ENCODE results near the gene NRIP1. TPM values are rescaled to one million over a fixed set of nuclear protein-coding genes. Genes with fewer than 3 reads are reported as not detected.

The NRIP1 gene
- total RNA-seq, 4 donors from 2014 or later = 15.8 to 23.6 (median 18.0) TPM

DNA sequence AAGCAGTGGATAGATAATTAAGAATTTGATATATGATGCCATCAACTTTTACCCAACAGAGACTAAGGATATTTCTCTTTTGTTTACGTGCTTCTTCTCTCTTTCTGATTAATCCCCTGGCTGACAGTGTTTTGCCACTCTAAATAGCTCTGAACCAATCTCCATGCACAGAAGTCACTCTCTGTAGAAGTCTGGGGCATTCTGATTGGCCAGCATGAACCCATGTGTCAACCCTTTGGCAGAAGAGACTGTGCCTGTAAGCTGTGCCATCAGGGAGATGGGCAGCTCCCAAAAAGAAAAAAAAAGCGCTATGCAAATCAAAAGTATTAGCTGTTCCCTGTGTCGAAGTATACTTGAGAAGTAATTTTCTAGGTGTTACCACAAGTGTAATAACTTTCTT lies 34.1 kb upstream of the NRIP1 start:
- H3K4me1 ChIP-seq = no peaks in the 10 kb centered on the region
- H3K27me3 ChIP-seq = no peaks in the 10 kb centered on the region
- DNase-seq (ENCODE audit: low spot score in 2 of 2) = no peak
- H3K36me3 ChIP-seq = no peaks in the 10 kb centered on the region
- no peak overlapping the region for H3K4me3 ChIP-seq
- TF ChIP-seq EP300 (IDR thresholded peaks at IDR 0.05) (no peak), POLR2AphosphoS5 (IDR thresholded peaks at IDR 0.05) (no peak), POLR2A (IDR thresholded peaks at IDR 0.05) (no peak)
- TF ChIP-seq, protein P1, sequence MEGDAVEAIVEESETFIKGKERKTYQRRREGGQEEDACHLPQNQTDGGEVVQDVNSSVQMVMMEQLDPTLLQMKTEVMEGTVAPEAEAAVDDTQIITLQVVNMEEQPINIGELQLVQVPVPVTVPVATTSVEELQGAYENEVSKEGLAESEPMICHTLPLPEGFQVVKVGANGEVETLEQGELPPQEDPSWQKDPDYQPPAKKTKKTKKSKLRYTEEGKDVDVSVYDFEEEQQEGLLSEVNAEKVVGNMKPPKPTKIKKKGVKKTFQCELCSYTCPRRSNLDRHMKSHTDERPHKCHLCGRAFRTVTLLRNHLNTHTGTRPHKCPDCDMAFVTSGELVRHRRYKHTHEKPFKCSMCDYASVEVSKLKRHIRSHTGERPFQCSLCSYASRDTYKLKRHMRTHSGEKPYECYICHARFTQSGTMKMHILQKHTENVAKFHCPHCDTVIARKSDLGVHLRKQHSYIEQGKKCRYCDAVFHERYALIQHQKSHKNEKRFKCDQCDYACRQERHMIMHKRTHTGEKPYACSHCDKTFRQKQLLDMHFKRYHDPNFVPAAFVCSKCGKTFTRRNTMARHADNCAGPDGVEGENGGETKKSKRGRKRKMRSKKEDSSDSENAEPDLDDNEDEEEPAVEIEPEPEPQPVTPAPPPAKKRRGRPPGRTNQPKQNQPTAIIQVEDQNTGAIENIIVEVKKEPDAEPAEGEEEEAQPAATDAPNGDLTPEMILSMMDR (IDR thresholded peaks at IDR 0.05) = no peak
- H3K27ac ChIP-seq = no peak overlapping the region
- WGBS = 62% methylated on average over 3 of the region's 3 CpGs
- H3K9me3 ChIP-seq = no peaks in the 10 kb centered on the region

DNA sequence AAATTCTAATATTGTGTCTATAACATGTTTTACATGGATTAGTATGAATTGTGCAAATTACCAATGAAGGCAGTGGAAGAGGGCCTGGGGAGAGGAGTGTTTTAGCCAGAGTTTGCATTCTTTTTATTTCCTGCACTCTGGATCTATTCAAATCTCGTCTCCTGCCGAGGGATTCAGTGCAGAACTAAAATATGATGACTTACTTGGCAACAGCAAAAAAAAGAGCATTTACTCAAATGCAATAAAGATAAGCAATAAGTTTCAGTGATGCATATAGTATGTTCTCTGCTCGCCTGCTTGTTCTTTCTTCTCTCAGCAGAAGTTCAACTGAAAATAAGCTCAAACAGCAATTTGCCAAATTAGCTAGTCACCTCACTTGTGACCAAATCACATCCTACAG lies 33.4 kb upstream of the NRIP1 start:
- no peak for DNase-seq (ENCODE audit: low spot score in 2 of 2)
- WGBS = 58% methylated on average over 3 of the region's 3 CpGs
- H3K4me1 ChIP-seq = no peaks in the 10 kb centered on the region
- no peaks in the 10 kb centered on the region for H3K36me3 ChIP-seq
- TF ChIP-seq EP300 (IDR thresholded peaks at IDR 0.05) (no peak), POLR2AphosphoS5 (IDR thresholded peaks at IDR 0.05) (no peak), POLR2A (IDR thresholded peaks at IDR 0.05) (no peak)
- TF ChIP-seq, protein P1 (IDR thresholded peaks at IDR 0.05) = no peak
- H3K4me3 ChIP-seq = no peak overlapping the region
- no peaks in the 10 kb centered on the region for H3K9me3 ChIP-seq
- no peak overlapping the region for H3K27ac ChIP-seq
- no peaks in the 10 kb centered on the region for H3K27me3 ChIP-seq

DNA sequence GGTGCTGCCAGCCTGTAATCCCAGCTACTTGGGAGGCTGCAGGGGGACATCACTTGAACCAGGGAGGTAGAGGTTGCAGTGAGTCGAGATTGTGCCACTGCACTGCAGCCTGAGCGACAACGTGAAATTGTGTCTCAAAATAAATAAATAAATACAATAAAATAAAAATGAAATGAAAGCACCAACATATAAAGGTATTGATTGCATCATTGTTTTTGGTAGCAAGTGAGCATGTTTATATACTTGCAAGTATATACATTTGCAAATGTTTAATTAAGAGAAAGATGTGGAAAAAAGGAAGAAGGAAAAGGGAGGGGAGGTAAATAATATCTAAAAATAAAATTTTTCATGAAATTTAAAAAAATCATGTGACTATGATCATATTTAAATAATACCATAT lies 32.8 kb upstream of the NRIP1 start:
- no peak for TF ChIP-seq EP300 (IDR thresholded peaks at IDR 0.05)
- TF ChIP-seq, protein P1 (IDR thresholded peaks at IDR 0.05) = no peak
- TF ChIP-seq POLR2A (IDR thresholded peaks at IDR 0.05) = no peak
- TF ChIP-seq POLR2AphosphoS5 (IDR thresholded peaks at IDR 0.05) = no peak
- 84% methylated on average over 3 of the region's 3 CpGs for WGBS
- Histone ChIP-seq H3K4me1 (no peaks in the 10 kb centered on the region), H3K36me3 (no peaks in the 10 kb centered on the region), H3K27ac (no peak overlapping the region), H3K4me3 (no peak overlapping the region), H3K27me3 (no peaks in the 10 kb centered on the region), H3K9me3 (no peaks in the 10 kb centered on the region)
- DNase-seq (ENCODE audit: low spot score in 2 of 2) = no peak

DNA sequence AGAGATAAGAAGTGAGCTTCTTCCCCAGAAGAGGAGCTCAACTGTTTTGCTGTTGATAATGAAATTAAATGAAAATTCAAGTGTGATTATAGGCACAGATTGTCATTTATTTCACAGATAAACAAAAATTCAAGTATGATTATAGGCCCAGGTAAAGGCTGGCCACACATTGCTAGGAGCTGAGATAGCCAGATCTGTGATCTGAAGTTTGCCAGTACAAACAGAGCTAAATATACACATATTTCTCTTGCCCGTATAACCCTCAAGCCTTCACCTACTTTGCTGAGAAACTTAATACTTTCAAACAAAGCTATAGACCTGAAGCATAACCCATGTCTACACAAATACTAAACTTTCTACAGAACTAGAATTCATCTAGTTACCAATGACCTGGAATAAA lies 31.3 kb upstream of the NRIP1 start:
- TF ChIP-seq POLR2AphosphoS5 (IDR thresholded peaks at IDR 0.05) (no peak), EP300 (IDR thresholded peaks at IDR 0.05) (no peak)
- TF ChIP-seq, protein P1 (IDR thresholded peaks at IDR 0.05) = no peak
- 79% methylated on average over 1 of the region's 1 CpG for WGBS
- no peaks in the 10 kb centered on the region for H3K9me3 ChIP-seq

DNA sequence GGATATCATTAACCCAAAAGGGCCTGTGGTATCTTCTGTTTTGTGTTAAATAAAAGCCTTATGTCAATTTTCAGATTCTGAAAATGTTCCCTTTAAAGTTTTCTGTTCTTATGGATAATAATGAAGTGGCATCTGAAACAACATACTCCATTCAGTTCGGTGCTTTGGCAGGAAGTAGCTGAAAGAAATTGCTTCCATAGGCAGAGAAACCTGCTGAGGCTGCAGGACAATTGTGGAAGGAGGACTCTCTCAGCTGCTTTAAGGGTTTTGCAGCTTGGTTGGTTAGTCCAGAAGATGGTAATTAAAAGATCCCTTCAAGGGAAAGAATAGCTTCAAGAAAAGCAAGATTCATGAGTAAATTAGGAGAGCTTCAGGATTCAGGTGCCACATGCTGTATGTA lies 30.5 kb upstream of the NRIP1 start:
- WGBS = 25% methylated on average over 1 of the region's 1 CpG
- no peaks in the 10 kb centered on the region for H3K27me3 ChIP-seq
- TF ChIP-seq, protein P1 (IDR thresholded peaks at IDR 0.05) = no peak
- TF ChIP-seq POLR2A (IDR thresholded peaks at IDR 0.05) (no peak), EP300 (IDR thresholded peaks at IDR 0.05) (no peak)
- no peaks in the 10 kb centered on the region for H3K36me3 ChIP-seq
- no peak overlapping the region for H3K4me3 ChIP-seq
- H3K4me1 ChIP-seq = no peaks in the 10 kb centered on the region
- no peak overlapping the region for H3K27ac ChIP-seq
- no peak for DNase-seq (ENCODE audit: low spot score in 2 of 2)
- H3K9me3 ChIP-seq = no peaks in the 10 kb centered on the region

More for the DNA sequence above, 31.3 kb upstream of the NRIP1 start:
- DNase-seq (ENCODE audit: low spot score in 2 of 2) = no peak
- no peaks in the 10 kb centered on the region for H3K36me3 ChIP-seq
- no peaks in the 10 kb centered on the region for H3K27me3 ChIP-seq
- H3K27ac ChIP-seq = no peak overlapping the region
- H3K4me1 ChIP-seq = no peaks in the 10 kb centered on the region
- H3K4me3 ChIP-seq = no peak overlapping the region

All from suprapubic skin (tissue), 4 donors.